ENCODE results near the gene TENM3.

The TENM3 gene

DNA sequence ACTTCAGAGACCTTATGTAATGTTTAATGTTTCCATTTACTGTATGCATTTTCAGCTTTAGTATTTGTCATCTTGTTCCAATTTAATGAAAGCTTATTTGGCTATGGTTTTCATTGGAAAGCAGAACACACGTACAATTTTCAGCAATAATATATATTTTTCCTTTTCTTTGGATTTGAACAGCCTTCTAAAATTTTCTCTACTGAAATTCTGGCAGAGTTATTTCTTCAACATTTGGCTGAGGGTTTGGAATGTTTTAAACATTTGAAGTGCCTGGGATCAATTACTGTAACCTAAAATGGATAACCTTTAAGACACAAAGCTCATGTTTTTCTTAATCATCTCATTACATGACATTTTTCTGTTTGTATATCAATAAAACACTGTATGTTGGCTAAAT is 156.9 kb downstream of the TENM3 start:
- DNase-seq (ENCODE audit: low read depth, low spot score), result no peak

DNA sequence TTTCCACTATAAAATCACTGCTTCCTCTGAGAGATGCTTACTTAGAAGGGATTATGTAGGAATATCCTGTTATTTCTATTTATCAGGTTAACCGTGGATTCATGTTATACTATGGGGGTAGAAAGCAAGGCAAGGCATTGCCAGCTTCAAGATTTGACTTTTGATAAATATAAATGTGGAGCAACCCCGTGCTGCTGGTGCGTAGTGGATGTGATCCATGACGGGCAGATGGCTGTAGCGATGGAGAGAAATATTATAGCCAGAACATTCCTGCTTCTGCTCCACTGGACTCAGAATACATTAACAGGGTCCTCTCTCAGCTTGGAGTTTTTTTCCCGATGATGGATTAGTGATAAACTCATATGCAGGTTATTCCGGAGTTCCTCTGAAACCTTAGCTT is 157.6 kb downstream of the TENM3 start:
- no peak for DNase-seq (ENCODE audit: low read depth, low spot score)

DNA sequence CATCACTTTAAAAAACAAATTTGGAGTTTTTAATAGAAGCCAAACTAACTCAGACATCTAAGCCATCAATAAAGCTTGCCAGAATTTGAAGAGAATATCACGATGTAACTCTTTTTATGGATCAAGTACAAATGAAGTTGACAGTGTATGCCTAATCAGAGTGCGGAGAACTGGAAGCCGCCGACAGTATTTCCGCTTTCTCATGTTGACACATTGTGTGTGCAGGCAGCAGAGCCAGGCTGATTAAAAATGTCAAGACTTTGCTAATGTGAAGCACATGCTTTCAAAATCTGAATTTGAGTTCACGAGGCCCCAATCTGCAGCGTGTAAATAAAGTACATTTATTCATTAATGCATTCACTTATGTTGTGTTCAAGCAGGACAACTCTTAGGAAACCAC is 161.2 kb downstream of the TENM3 start:
- no peak for DNase-seq (ENCODE audit: low read depth, low spot score)

DNA sequence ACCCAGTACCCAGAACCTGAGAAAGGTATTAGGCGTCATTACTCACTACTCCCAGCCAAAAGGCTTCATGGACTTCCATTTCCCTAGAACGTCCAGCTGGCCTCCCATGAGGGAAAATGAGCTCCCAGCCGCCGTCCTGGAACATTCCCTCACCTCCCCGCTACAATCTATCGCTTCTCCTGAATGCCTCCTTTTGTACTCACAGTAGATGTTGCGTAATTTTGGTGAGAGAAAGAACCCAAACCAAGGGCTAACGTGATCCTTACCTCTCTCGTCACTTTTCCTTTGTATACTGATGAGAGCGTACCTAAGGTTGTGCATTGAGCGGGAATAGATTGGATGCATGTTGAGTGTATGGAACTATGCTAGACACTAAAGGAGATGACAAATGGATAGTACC is 161.9 kb downstream of the TENM3 start:
- DNase-seq (ENCODE audit: low read depth, low spot score), result no peak

DNA sequence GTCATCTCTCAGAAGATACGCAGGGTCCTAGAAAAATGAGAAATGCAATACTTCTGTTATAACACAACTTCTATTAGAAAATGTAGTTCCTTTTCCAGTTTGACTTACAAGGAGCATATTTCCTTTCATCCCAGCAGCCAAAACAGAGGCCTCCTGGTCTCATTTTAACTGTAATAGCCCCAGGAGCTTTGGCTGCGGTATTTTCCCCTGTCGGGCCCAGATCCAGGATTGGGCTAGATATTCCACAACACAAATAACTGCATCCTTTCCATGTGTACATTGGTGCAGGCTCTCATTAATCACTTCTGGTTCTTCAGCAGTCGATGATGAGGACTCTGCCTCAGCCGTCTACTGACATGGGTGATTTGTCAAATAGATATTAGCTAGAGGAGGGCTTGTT is 166.1 kb downstream of the TENM3 start:
- no peak for DNase-seq (ENCODE audit: low read depth, low spot score)

DNA sequence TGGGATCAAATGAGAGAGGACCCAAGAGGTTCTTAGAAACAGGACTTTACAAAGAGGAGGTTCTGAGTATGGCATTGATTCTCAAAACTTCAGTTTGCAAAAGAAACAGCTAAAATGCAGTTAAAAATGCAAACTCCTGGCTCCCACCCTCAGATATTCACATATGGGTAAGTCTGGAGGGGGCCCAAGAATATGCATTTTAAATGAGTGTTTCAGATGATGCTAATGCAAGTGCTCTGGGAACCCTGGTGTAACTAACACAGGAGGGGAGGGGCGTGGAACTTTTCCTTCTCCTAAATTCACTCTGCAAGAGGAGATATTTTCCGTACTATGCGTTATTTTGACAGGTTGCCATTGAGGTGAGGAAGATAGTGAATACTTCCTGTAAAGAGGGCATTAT is 168.2 kb downstream of the TENM3 start:
- no peak for DNase-seq (ENCODE audit: low read depth, low spot score)

DNA sequence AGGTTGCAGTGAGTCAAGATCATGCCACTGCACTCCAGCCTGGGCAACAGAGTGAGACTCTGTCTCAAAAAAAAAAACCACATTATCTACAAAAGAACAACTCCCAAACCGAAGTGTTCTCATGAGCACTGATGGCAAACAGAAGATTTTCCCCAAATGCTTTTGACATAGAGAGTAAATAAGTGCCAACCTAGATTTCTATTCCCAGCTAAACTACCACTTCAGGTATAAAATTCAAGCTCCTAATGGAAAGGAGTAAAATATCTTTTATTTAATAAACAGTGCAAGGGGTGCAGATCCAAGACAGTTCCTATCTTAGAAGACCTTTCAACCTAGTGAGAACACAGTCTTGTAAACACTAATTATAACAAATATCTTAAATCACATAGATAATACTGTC is 170.3 kb downstream of the TENM3 start:
- DNase-seq (ENCODE audit: low read depth, low spot score), result no peak

DNA sequence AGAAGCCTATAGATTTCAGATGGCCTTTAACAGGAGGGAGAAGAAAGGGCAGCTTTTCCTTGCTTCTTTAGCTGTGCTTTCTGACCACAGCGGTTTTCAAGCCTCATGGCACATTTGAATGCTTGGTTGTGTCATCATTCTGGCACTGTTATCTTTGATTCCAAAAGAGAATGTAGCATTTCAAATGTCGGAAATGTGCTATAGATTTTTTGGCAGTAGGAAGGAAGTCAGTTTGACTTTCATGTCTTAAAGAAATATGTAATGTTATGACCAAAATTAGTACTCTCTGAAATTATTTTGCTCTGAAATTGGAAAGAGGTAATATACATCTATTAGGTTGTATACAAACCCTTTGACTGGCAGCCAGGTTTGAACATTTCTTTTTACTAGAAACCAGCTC is 171.9 kb downstream of the TENM3 start:
- no peak for DNase-seq (ENCODE audit: low read depth, low spot score)

DNA sequence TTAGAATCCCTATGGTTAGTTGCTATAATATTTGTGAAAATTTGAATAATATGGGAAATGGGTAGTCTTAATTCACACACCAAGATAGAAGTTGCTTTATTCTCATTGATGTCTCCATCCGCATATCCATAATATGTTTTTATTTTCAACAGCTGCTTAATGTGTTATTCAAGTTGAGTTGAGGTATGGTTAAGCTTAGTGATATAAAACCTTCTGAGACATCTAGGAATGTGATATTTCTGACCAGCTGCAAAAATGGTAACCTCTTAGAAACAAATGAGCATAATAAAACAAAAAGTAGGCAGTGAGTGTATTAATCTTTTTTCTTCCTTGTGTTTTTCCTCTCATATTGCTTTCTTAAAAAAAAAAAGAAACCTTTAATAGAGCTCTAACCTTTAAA is 172.9 kb downstream of the TENM3 start:
- DNase-seq (ENCODE audit: low read depth, low spot score), result no peak

DNA sequence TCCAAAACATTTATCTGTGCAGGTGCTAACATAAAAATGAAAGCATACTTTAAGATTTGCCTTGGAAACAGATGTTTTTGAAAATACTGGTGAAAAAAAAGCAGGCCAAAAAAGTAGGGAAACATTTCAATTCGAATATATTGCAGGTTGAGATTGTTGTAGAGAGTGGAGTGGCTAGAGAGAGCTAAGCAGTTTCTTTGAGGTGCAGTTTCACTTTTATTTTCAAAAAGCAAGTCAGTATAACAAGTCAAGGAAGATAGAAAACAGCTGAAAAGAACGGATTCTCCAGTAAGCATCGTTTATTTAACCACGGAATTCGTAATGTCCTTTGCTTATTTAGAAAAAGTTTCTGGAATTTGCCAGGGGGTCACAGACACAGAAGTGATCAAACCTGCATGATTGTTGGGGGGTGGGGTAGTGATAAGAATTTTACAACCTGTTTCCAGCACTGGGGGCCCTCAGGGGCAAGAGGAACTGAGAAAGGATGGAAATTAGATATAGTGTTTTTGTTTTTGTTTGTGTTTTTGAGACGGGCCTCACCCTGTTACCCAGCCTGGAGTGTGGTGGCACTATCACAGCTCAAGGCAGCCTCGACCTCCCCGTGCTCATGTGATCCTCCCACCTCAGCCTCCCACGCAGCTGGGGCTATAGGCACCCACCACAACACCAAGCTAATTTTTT is 175.0 kb downstream of the TENM3 start:
- DNase-seq (ENCODE audit: low read depth, low spot score), result no peak

DNA sequence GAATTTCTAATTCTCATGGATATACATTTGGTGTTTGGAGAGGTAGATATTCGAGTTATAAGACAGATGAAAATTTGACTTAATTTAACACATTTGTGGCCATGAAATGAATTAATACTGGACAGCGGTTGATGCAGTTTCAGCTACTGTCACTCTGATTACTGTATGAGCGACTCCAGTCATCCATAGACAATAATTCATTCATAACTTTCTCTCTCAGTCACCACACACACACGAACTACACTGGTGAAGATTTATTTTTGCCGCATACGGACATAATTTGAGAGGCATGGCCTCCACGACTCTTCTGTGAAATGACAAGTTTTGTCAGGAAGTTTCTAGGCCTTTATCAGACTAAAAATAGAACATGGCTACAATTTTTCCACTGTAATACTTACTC is 177.0 kb downstream of the TENM3 start:
- DNase-seq (ENCODE audit: low read depth, low spot score), result no peak

DNA sequence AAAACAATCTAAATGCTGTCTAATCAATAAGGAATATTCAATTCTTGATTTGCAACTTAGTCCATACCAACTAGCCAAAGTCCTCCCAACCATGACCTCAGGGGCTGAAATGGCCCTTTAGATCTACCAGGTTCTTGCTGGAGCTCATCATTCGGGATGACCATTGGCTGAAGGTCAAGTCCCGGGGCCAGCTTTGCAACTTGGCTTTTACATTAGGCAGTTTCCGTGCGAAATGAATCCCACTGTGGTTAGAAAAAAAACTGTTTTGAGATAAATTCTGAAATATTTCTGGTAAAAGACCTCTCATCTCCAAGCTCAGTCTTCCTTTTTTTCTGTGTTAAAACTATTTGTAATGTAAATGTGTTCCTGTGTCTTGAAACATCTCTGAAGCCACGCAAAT is 178.6 kb downstream of the TENM3 start:
- no peak for DNase-seq (ENCODE audit: low read depth, low spot score)

DNA sequence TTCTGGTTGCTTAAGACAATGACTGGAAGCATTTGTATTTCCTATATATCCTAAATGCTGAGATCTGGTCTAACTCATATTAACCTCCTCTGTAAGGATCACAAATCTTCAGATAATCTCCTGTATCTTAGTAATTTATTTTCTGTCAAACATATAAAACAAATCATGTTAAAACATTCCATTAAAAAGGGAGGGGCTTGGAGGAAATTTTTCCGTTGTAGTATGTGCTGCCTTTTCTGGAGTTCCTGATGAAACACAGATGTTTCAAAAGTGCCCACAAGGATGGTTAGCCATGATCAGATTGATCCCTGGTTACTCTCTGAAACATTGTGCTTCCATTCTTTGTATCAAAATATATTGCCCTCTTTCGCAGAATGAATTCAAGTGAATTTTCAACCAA is 182.1 kb downstream of the TENM3 start:
- DNase-seq (ENCODE audit: low read depth, low spot score), result no peak

DNA sequence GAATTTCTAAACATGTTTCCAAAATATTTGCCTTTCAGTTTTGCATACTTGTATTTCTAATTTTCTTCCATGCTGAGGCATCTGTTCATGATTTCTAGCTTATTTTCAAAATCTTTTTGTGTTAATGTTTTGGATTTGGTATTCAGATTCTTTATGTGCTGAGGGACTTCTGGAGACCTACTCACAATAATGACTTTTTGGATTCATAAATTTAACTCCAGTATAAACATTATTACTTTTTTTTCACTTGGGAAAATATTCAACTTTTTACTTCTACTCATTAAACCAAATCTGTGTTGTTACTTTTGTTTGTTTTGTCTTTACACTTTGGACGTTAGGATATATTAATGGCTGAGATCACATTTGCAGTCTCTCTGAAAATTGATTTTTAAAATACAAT is 183.7 kb downstream of the TENM3 start:
- DNase-seq (ENCODE audit: low read depth, low spot score), result no peak

DNA sequence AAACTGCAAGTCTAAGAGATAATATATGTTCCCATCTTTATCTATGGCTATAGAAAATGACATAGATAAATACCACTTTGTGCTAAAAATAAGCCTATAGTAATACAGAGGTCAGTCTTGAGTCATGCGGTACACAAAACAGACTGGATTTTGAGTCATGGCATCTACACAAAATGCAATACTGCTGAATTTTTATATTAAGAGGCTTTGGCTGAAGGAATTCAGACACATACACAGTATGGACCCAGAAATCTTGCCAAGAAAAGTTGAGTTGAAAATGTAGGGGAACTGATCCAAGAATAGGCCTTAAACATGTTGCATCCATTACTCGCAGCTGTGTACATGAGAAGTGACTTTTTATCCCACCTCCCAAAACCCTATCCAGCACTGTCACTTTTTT is 184.4 kb downstream of the TENM3 start:
- DNase-seq (ENCODE audit: low read depth, low spot score), result no peak

DNA sequence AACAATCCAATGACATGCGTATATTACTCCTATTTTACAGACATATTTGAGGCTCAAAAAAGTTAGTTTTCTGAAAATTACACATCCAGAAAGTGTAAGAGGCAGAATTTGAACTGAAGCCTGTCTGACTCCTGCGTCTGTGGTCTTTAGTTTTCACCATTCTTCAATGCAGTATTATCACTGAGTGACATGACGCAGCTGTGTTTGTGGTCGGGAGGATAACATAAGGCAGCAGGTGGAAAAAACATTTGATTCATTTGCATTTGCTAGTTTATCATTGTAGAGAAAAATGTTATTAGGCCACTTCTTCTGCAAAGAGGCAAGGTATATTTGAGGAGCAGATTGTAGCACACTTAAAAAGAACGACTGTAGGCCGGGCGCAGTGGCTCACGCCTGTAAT is 186.7 kb downstream of the TENM3 start:
- no peak for DNase-seq (ENCODE audit: low read depth, low spot score)

DNA sequence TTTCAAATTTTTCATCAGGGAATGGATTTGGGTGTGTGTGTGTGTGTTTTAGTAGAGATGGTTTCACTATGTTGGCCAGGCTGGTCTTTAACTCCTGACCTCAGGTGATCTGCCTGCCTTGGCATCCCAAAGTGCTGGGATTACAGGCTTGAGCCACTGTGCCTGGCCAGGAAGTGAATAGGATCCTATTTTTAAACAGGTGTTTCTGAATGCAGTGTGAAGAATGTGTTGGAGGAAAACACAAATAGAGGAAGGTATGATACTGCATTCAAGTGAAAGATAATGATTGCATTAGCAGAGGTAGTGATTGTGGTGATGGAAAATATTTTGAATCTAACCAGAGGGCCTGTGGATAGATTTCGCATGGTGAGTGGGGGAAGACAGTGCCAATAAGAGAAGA is 189.6 kb downstream of the TENM3 start:
- no peak for DNase-seq (ENCODE audit: low read depth, low spot score)

DNA sequence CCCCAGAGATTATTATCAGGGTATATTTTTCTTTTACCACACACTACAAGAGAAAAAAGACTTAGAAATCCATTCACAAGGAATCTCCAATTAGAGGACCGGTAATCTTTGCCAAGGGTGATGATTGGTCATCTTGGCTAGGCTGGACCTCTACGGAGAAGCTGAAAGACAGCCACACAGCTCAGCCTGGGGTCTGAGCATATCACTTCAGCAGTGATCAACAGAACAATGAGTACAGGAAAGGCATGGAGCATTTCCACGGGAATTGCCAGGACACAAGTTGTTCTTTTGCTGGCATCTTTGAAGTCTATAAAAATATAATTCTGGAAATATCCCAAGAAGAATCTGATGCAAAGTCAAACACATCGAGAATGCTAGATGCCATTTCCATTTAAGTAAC is 191.5 kb downstream of the TENM3 start:
- DNase-seq (ENCODE audit: low read depth, low spot score), result no peak

DNA sequence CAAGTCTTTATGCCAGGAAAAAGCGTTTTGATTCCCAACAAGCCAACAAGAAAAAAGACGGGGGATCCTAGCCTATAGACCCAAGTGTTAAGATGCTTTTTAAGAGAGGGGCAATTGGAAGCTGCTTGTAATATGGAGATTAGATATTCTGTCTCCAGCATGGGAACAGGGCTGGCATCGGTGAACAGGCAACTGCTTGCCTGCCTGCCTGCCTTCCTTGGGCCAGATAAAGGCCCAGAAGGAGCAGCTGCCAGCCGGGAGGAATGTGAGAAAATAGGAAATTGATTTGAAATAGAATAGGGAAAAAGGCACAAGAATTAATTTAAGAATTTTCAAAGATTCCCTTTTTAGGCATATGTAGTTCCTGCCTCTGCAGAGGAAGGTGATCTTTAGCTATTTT is 192.2 kb downstream of the TENM3 start:
- DNase-seq (ENCODE audit: low read depth, low spot score), result no peak

DNA sequence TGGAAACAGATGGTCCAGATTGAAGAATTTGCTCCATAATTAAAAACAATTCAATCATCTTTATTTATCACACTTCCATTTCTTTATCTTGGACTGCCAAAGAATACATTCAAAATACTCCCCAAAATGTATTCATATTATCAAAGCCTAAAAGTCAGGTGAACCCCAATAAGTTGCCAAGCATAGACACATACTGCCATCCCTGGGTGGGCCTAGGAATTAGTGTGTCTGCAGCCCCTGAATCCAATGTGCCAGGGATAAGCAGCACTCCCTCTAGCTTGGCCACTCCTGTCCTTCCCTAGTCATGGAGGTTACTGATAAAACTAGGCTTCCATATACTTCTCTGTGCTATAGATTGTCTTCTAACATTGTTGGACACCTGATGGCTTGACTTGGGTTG is 199.9 kb downstream of the TENM3 start:
- no peak for DNase-seq (ENCODE audit: low read depth, low spot score)

DNA sequence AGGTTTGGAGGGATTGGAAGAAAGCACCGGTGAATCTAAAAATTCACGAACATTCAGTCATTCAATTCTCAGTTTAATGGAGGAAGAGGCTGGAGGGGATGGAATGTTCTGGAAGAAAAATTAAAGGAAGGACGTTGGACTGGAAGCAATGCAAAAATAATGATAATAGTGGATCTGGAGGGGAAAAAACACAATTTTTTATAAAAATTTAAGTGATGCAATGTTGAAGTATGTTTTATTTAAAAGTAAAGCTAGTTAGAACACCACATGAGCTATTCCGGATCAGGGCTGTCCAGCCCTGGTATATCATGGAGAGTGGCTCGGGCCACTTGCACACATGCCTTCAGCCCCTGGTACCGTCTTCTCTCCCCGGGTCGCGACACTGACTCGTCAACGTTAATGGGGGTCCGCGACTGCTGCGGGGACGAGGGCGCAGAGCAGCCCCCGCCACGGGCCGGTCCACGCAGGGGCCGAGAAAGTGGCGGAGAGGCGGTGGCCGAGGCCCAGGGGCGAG is 204.6 kb downstream of the TENM3 start:
- no peak for DNase-seq (ENCODE audit: low read depth, low spot score)

DNA sequence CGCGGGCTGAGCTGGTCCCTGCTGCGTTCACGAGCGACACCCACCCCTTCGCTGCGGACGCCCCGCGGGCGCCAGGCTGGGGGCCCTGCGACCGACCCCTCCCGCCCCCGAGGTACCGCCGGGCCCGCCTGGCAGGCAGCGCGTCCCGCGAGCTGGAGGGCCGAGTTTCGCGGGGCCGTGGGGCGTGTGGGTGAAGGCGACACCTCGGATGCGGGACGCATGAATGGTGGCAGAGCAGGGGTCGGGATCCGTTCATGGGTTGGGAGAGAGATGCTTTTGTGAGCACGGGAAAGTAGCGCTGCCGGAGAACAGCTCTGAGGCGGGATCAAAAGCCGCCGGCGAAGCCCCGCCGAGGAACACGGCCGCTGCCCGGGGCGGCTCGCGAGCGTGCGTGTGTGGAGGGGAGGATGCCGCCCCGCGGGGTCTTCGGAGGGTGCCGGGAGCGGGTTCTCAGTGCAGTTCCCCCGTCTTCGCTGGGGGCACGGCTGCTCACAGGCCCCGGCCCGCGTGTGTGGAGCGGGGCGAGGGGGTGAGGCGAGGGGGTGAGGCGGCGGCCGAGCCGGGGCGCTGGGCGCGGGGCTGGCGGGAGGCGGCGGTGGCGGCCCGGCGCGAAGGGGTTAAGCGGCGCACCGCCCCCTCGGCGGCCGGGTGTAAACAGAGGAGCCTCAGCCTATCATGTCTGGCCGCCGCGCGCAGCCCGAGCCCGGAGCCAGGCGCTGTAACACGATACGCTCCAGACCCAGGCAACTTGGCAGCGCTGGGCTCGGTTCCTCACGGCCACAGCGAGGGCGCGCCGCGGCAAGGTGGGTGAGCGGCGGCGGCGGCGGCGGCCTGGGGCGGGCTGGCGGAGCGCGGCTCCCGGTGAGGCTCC is 205.3 kb downstream of the TENM3 start:
- no peak for DNase-seq (ENCODE audit: low read depth, low spot score)
